K562 (cell line): ENCODE measurements around the gene CD82. TPM values are rescaled to one million over a fixed set of nuclear protein-coding genes. Genes with fewer than 3 reads are reported as not detected.
A peak's percentile ranks its signal among the peaks of the same experiment; 100 is the strongest.

Experiments used
- ARID4B ChIP-seq: sonication (generic); formaldehyde crosslinking; IDR thresholded peaks from 2 replicates; pipeline ENCODE4 v1.8.0; 2022; ENCODE audit warnings: mild to moderate bottlenecking, missing genetic modification reagents
- CBX8 ChIP-seq: fragments of 200-600 bp; sonication (generic); IDR thresholded peaks from 2 replicates; pipeline ENCODE4 v1.6.1; 2012; ENCODE audit warnings: borderline replicate concordance, mixed run types, low read depth, mild to moderate bottlenecking, moderate library complexity, mixed read lengths, low read length, control low read depth, inconsistent platforms; ENCODE audit not compliant: poor library complexity, severe bottlenecking; ENCODE audit errors: extremely low read depth
- ELF1 ChIP-seq: fragments of 200-800 bp; sonication (Bioruptor generic); IDR thresholded peaks from 2 replicates; pipeline ENCODE4 v1.6.1; 2016; ENCODE audit warnings: missing genetic modification characterization, missing compliant biosample characterization
- FOXP1 ChIP-seq: sonication (generic); formaldehyde crosslinking; IDR thresholded peaks from 2 replicates; pipeline ENCODE4 v1.8.0; 2022; ENCODE audit warnings: mild to moderate bottlenecking, missing genetic modification reagents
- KLF10 ChIP-seq: fragments of 250-450 bp; sonication (Bioruptor Pico); IDR thresholded peaks from 2 replicates; pipeline ENCODE4 v1.6.1; 2021; ENCODE audit warnings: matching md5 sums
- LEF1 ChIP-seq: fragments of 450-650 bp; IDR thresholded peaks from 2 replicates; pipeline ENCODE4 v1.6.1; 2016; ENCODE audit warnings: mild to moderate bottlenecking
- NCOR1 ChIP-seq: fragments of 450-650 bp; IDR thresholded peaks from 2 replicates; pipeline ENCODE4 v1.6.1; 2016; ENCODE audit warnings: mild to moderate bottlenecking, moderate library complexity
- PCBP2 ChIP-seq: fragments of 200-400 bp; formaldehyde crosslinking; IDR thresholded peaks from 2 replicates; pipeline ENCODE4 v1.6.1; 2018; ENCODE audit warnings: low read length, low read depth, mild to moderate bottlenecking, moderate library complexity; ENCODE audit not compliant: poor library complexity, severe bottlenecking
- PTBP1 ChIP-seq: fragments of 200-400 bp; formaldehyde crosslinking; IDR thresholded peaks from 2 replicates; pipeline ENCODE4 v1.6.1; 2017; ENCODE audit warnings: low read depth, low read length
- PURB ChIP-seq: sonication (generic); formaldehyde crosslinking; IDR thresholded peaks from 2 replicates; pipeline ENCODE4 v1.9.0; 2021; ENCODE audit warnings: low read depth, mild to moderate bottlenecking, missing genetic modification reagents
- RUNX1 ChIP-seq: sonication (generic); IDR thresholded peaks from 2 replicates; pipeline ENCODE4 v1.6.1; 2016; ENCODE audit warnings: antibody characterized with exemption, low read depth
- SMARCA4 ChIP-seq: fragments of 450-650 bp; IDR thresholded peaks from 2 replicates; pipeline ENCODE4 v1.6.1; 2016
- SRSF3 ChIP-seq: fragments of 200-400 bp; formaldehyde crosslinking; IDR thresholded peaks from 2 replicates; pipeline ENCODE4 v1.6.1; 2016; ENCODE audit warnings: mild to moderate bottlenecking, low read length, moderate library complexity; ENCODE audit not compliant: insufficient read depth
- ZNF586 ChIP-seq: fragments of 450-650 bp; formaldehyde crosslinking; conservative IDR thresholded peaks from 2 replicates; pipeline ENCODE4 v1.4.0; 2020; ENCODE audit warnings: mild to moderate bottlenecking, moderate library complexity
- polyA plus RNA-seq, 8 experiments: library from polyadenylated mRNA; depleted of rRNA in 4 of 8; stranded (reverse) in 5 of 8; unstranded in 3 of 8; fragments of >200 nt; fragmentation: Nextera tagmentation in 2 of 8; fragmentation: Illumina TruSeq in 1 of 8; extraction: Ambion mirVana in 2 of 8; extraction: Trizol in 1 of 8; gene quantifications; 2 replicates each; pipeline versions ENCODE4 v1.2.1 to v1.2.3, GENCODE V29; 2011 to 2014; ENCODE audit warnings: inconsistent platforms in 1 of 8, missing spikeins in 1 of 8
- total RNA-seq, 7 experiments: library from RNA; depleted of rRNA in 6 of 7; stranded (reverse); fragments of >200 nt in 6 of 7; fragmentation: Illumina TruSeq in 2 of 7; extraction: Trizol in 2 of 7; gene quantifications; 2 replicates each; pipeline versions ENCODE4 v1.2.1 to v1.2.3, GENCODE V29; 2011 to 2021; ENCODE audit warnings: low replicate concordance in 1 of 7
- TF ChIP-seq, protein P1 (sequence below), 2 experiments: fragments of 150-350 bp in 1 of 2; IDR thresholded peaks; 2 replicates each; pipeline ENCODE4 v1.6.1; 2012 to 2016; ENCODE audit warnings: low read depth in 2 of 2, low read length in 2 of 2, mild to moderate bottlenecking in 1 of 2, moderate library complexity in 1 of 2
- TF ChIP-seq, protein P2 (sequence below): fragments of 450-650 bp; IDR thresholded peaks from one replicate; pipeline ENCODE4 v1.6.1; 2018; ENCODE audit warnings: mild to moderate bottlenecking, moderate library complexity; ENCODE audit not compliant: partially characterized antibody

Gene CD82
- total and polyA plus RNA-seq, 9 of the 15 experiments (the other 6 are each of a cell fraction or from before 2014, with no cell fraction given), result 0.27 to 9.4 (median 3.0) TPM

DNA sequence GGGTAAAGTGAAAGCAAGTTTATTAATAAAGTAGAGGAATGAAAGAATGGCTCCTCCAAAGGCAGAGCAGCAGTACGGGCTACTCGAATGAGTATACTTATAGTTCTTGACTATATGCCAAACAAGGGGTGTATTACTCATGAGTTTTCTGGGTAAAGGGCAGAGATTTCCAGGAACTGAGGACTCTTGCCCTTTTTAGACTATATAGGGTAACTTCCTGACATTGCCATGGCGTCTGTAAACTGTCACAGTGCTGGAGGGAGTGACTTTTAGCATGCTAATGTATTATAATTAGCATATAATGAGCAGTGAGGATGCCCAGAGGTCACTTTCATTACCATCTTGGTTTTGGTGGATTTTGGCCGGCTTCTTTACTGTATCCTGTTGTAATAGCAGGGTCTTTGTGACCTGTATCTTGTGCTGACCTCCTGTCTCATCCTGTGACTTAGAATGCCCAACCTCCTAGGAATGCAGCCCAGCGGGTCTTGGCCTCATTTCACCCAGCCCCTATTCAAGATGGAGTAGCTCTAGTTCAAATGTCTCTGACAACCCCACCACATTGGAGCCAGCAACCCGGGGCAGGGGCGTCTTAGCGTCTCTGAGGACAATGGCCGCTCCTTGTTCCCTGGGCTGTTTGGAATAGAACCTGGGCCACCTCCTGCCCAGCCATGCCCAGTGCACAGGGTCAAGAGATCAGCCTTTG, 34.9 kb upstream of the CD82 start (continued):
- no peak for TF ChIP-seq FOXP1
- TF ChIP-seq NCOR1, result peak; percentile 51; the same call in 1 of the 2 replicates
- TF ChIP-seq PCBP2, result no peak
- TF ChIP-seq ELF1 (tag), result peak; percentile 39; the same call in 1 of the 2 replicates
- no peak for TF ChIP-seq KLF10 (CRISPR knock-in tag)
- peak; percentile 82 for TF ChIP-seq SMARCA4
- TF ChIP-seq, protein P1, sequence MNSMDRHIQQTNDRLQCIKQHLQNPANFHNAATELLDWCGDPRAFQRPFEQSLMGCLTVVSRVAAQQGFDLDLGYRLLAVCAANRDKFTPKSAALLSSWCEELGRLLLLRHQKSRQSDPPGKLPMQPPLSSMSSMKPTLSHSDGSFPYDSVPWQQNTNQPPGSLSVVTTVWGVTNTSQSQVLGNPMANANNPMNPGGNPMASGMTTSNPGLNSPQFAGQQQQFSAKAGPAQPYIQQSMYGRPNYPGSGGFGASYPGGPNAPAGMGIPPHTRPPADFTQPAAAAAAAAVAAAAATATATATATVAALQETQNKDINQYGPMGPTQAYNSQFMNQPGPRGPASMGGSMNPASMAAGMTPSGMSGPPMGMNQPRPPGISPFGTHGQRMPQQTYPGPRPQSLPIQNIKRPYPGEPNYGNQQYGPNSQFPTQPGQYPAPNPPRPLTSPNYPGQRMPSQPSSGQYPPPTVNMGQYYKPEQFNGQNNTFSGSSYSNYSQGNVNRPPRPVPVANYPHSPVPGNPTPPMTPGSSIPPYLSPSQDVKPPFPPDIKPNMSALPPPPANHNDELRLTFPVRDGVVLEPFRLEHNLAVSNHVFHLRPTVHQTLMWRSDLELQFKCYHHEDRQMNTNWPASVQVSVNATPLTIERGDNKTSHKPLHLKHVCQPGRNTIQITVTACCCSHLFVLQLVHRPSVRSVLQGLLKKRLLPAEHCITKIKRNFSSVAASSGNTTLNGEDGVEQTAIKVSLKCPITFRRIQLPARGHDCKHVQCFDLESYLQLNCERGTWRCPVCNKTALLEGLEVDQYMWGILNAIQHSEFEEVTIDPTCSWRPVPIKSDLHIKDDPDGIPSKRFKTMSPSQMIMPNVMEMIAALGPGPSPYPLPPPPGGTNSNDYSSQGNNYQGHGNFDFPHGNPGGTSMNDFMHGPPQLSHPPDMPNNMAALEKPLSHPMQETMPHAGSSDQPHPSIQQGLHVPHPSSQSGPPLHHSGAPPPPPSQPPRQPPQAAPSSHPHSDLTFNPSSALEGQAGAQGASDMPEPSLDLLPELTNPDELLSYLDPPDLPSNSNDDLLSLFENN (IDR thresholded peaks at IDR 0.05; ENCODE audit: low read depth in 2 of 2, low read length in 2 of 2), result no peak
- no peak for TF ChIP-seq ARID4B (CRISPR knock-in tag)
- TF ChIP-seq ZNF586 (CRISPR knock-in tag), result 0 out of 2 replicates have a peak, but pooled peaks have one; percentile 5
- no peak for TF ChIP-seq PTBP1
- no peak for TF ChIP-seq CBX8
- TF ChIP-seq RUNX1, result no peak
- TF ChIP-seq, protein P2, sequence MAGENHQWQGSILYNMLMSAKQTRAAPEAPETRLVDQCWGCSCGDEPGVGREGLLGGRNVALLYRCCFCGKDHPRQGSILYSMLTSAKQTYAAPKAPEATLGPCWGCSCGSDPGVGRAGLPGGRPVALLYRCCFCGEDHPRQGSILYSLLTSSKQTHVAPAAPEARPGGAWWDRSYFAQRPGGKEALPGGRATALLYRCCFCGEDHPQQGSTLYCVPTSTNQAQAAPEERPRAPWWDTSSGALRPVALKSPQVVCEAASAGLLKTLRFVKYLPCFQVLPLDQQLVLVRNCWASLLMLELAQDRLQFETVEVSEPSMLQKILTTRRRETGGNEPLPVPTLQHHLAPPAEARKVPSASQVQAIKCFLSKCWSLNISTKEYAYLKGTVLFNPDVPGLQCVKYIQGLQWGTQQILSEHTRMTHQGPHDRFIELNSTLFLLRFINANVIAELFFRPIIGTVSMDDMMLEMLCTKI, result no peak
- TF ChIP-seq SRSF3, result no peak
- peak; percentile 56 for TF ChIP-seq LEF1
- no peak for TF ChIP-seq PURB (CRISPR knock-in tag)
